GM19397 (cell line): Measurements from ENCODE around the gene MT1H.

Experiments used
- ATAC-seq: cut with Tn5 transposase; IDR thresholded peaks from one replicate; pipeline ENCODE4 v1.9.1; 2021; ENCODE audit warnings: mild to moderate bottlenecking, moderate library complexity; ENCODE audit not compliant: unreplicated experiment

The MT1H gene

GRCh38 chr16:56635441-56635967 lies 34.1 kb upstream of the MT1H start:
- no peak for ATAC-seq

DNA sequence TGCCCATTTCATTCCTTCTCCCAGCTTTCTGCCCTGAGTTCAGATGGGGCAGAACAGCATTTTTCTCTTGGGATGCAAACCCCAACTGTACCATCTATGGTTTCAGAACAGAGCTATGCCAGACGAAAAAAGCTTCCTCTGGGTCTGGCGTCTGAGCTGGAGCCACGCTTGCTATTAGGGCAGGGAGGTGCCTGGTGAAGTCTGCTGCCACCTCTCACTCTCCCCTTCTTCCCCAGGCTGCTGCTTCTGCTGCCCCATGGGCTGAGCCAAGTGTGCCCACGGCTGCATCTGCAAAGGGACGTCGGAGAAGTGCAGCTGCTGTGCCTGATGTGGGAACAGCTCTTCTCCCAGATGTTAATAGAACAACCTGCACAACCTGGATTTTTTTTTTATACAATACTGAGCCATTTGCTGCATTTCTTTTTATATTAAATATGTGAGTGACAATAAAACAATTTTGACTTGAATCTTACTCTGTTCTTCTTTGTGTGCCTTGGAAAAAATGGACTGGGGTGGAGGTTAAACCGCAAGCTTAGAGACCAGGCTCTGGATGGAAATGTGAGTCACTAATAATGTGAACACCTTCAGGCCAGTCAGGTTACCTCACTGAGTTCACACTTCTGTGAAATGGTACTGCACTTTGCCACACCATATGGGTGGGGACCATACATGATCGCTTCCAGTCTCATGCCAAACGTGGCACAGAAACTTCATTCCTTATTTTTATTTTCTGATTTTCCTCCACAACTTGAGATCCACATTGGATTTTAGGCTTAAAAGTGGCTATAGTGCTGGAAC lies 32.8 kb upstream of the MT1H start:
- ATAC-seq = no peak

GRCh38 chr16:56637814-56638750 lies 31.5 kb upstream of the MT1H start, which contains the start of gene MT1A:
MT1A (plus strand) TSS chr16:56638666; CDS start chr16:56638739, 73 bp downstream.
- ATAC-seq = no peak

GRCh38 chr16:56639045-56639444 lies 30.6 kb upstream of the MT1H start:
- ATAC-seq = no peak

DNA sequence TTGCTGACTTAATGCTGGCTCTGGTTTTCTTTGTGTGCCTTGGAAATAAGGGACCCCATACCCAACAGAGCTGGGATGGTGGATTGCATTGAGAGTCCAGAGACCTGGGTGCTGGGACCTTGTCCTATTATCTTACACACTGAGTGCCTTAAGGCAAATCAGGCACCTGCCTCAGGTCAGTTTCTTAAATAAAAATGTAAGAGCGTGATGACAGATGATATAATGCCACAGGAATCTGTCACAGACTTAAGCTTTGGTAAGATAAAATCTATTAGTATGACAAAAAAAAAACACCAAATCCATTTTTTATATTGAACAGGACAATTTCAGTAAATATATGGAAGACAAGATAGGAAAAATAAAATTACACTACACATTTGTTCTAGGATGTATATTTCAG lies 29.5 kb upstream of the MT1H start:
- no peak for ATAC-seq

DNA sequence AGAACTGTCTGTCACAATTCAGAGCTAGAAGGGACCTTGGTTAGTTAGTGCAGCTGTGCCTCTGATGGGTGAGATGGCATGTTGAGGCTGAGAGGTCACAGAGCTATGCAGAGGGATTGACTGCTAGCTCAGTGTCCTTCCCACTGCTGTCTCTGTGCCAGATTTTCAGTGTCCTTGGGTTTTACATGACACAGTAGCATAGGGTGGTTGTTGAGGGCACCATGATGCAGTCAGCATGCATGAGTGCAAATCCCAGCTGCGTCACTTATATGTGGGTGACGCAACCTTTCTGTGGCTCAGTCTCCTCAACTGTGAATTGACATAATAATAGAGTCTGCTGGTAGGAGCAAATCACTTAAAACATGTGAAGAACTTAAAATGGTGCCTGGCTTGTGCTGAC lies 28.4 kb upstream of the MT1H start:
- ATAC-seq = no peak

GRCh38 chr16:56643080-56643778 lies 26.4 kb upstream of the MT1H start:
- ATAC-seq = peak; percentile 71

GRCh38 chr16:56643833-56644232 lies 25.8 kb upstream of the MT1H start:
- ATAC-seq = no peak

- no peak for ATAC-seq
Observed at GRCh38 chr16:56645311-56645710, 24.3 kb upstream of the MT1H start.

GRCh38 chr16:56645838-56646237 lies 23.8 kb upstream of the MT1H start:
- ATAC-seq = no peak

DNA sequence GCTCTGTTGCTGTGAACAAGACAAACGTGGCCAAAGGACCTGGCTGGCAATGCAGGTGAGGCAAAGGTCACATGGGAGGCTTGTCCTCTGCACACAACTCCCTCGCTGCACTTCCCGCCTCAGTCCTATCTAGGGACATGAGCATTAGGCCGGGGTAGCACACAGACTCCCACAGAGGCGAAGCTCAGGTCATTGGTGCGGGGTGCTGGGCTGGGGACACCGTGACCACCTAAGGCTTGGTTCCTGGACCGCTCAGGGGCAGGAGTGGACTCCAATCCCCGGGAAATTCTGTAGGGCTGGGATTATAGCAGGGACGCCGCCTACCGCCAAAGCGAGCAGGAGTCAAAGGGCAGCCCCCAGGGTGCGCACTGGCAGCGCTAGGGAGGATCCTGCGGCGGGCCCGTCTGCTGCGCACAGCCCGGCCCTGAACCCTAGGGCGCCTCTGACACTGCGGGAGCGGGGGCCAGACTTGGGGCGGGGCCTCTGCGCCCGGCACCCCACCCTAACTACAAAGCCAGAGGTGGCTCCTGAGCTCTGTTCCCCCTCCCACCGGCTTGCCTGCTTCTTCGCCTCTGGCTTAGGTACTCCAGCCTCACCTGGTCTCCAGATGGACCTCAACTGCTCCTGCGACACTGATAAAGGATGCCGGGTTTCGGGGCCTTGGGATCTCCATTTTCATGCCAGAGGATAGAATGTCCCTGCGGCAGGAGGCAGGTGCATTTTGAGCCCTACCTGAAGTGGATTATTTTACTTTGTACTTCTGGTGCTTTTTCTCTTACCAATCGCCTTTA lies 21.8 kb upstream of the MT1H start:
- no peak for ATAC-seq

DNA sequence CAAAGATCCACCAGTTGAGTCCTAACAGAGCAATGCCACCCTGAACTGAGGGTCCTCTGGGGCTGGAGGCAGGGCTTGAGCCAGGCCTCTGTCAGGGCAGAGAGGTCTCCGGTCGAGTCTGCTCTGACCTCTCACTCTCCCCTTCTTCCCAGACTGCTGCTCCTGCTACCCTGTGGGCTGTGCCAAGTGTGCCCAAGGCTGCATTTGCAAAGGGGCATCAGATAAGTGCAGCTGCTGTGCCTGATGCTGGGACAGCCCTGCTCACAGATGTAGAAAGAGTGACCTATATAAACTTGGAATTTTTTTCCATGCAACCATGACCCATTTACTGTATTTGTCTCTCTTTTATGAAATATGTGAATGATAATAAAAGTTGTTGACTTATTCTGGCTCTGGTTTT lies 20.3 kb upstream of the MT1H start:
- no peak for ATAC-seq

DNA sequence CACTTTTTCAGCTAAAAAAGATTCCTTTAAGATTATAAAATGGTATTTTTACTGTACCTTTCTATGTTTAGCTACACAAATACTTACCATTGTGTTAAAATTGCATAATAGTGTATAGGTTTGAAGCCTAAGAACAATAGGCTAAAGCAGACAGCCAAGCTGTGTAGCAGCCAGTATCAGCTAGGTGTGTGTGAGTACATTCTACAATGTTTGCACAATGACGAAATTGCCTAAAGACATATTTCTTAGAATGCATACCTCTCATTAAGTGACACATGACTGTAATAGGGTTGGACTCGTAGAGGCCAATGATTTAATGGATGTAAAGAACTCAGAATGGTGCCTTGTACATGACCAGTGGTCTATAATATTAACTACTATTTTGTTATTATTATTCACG lies 19.8 kb upstream of the MT1H start:
- ATAC-seq = no peak

- ATAC-seq = no peak
Observed at GRCh38 chr16:56651586-56651985, 18.0 kb upstream of the MT1H start, which contains the start of gene MT1B. MT1B (plus strand) TSS chr16:56651886; CDS start chr16:56651954, 68 bp downstream.

GRCh38 chr16:56652600-56652999 lies 17.0 kb upstream of the MT1H start:
- ATAC-seq = no peak

- ATAC-seq = no peak
Observed at GRCh38 chr16:56653218-56653617, 16.4 kb upstream of the MT1H start.

- no peak for ATAC-seq
Observed at GRCh38 chr16:56657555-56658326, 11.9 kb upstream of the MT1H start, which contains the start of gene MT1F. MT1F (plus strand) TSS chr16:56657959; CDS start chr16:56658059, 100 bp downstream.

GRCh38 chr16:56658327-56658875 lies 11.2 kb upstream of the MT1H start:
- no peak for ATAC-seq
